ENCODE data around the gene TNIK.

DNA sequence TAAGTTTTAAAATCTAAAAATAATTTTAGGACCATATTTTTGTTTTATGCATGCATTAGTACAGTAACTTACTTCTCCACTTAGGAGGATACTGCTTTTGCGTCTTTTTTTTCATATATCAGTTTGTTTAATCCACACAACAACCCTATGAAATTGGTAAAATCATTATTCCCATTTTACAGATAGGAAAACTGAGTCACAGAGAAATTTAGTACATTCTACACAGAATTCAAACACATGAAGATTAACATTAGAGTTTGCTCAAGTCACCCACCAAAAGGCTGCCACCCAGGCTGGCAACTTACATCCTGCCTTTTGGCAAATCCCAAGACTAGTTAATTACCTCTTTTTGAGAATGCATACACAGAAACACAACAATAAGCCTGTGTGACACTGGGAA is 28.7 kb downstream of the TNIK start:
- TF ChIP-seq SUZ12 (IDR thresholded peaks at IDR 0.05; ENCODE audit: extremely low read depth, insufficient read depth, insufficient read length) (no peak), ZNF274 (IDR thresholded peaks at IDR 0.05; ENCODE audit: low read depth, low read length) (no peak), YY1 (IDR thresholded peaks at IDR 0.05; ENCODE audit: insufficient read depth, insufficient read length) (no peak)
